Kidney tubule cell (primary cell): ENCODE results near the gene RCAN3.
A peak's percentile ranks its signal among the peaks of the same experiment; 100 is the strongest.

Experiments used
- DNase-seq: peaks from one replicate; pipeline ENCODE4 v3.0.0-alpha.2; 2018; ENCODE audit warnings: low spot score

The RCAN3 gene

GRCh38 chr1:24502709-24503058, at the start of gene RCAN3:
RCAN3 (plus strand) TSS chr1:24502836; CDS start chr1:24514373, 11,537 bp downstream.
- peak; percentile 91 for DNase-seq

DNA sequence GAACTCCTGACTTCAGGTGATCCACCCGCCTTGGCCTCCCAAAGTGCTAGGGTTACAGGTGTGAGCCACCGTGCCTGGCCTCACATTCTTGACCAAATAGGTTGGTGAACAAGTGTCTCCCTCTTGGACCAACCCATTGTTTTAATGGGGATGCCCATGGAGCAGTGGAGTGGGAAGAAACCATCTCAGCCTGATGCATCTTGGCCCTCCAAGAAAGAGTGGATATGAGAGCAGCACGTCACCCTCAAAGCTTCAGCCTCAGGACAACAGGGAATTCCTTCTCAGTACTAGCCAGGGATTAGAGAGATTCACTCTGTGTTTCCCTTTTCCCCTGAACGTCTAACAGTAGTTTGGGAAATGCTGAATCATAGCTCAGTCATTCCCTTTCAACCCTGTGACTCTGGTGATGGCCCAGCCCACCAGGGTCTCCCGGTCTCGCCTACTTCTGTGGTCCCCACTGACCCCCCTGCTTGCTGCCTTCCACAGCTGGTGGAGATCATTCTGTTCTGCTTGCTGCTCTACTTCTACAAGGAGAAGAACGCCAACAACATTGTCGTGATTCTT, 49.6 kb upstream of the RCAN3 start:
- no peak for DNase-seq

GRCh38 chr1:24454673-24455072, 48.0 kb upstream of the RCAN3 start:
- DNase-seq = no peak

DNA sequence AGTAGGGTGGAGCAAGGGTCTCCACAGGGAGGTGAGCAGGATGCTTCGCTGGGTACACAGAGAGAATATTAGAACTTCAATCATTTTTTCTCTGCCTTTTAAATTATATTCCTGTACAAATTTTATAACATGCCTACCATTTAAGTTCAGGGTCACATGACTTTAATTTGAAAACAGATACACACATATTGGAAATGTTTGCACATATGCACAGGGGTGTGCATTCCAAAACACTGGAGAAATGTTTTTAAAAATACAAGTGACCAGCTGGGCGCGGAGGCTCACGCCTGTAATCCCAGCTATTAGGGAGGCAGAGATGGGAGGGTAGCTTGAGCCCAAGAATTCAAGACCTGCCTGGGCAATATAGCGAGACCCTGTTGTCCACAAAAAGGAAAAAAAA, 47.4 kb upstream of the RCAN3 start:
- no peak for DNase-seq

GRCh38 chr1:24457866-24458265, 44.8 kb upstream of the RCAN3 start:
- no peak for DNase-seq

GRCh38 chr1:24459551-24460266, 42.9 kb upstream of the RCAN3 start:
- peak; percentile 91 for DNase-seq

- DNase-seq = peak; percentile 63
These were observed 40.5 kb upstream of the RCAN3 start for GRCh38 chr1:24462128-24462527.

GRCh38 chr1:24463776-24464735, 38.6 kb upstream of the RCAN3 start:
- no peak for DNase-seq

DNA sequence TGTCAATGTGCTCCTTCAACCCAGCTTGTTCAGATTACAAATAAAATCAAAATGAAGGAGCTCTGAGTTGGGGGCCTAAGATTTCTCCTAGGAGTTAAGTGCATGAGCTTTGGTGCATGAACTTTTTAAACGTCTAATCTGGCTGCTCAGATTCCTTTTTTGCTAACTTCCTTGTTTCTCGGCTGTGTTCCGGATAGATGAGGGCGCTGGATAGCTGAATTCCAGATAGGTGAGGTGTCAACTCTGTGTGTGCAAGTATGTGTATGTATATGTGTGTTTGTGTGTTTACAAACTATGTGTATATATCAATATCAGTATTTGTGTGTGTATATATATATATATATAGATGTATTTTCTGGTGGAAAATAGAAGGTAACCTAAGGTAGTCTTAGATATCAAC, 37.5 kb upstream of the RCAN3 start:
- no peak for DNase-seq

- DNase-seq = no peak
These were observed 37.0 kb upstream of the RCAN3 start for GRCh38 chr1:24465638-24466037.

DNA sequence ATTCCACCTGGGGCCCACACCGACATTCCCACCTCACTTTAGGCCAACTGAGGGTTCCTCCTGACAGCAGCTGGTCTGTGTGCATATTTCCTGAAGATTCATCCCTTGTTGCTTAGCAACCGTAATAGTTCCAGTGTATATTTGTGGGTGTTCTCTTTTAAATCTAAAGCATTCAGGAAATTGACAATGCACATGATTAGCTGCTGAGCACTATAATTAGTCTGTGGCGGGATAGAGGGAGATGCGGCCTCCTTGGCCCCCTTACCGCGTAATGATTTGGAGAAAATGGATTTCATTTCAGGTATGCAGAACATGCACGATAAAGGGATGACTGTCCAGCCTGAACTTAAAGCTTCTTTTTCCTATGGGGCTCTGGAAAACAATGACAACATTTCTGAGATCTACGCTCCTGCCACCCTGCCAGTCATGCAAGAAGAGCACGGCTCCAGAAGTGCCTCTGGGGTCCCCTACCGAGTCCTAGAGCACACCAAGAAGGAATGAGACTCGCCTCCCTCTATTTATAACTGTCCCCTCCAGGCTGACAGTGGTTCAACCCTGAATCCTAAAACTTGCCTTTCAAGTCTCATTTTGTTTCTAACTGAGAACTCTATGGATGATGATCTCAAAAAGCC, 33.8 kb upstream of the RCAN3 start:
- no peak for DNase-seq

GRCh38 chr1:24470592-24470991, 32.0 kb upstream of the RCAN3 start:
- DNase-seq = no peak

DNA sequence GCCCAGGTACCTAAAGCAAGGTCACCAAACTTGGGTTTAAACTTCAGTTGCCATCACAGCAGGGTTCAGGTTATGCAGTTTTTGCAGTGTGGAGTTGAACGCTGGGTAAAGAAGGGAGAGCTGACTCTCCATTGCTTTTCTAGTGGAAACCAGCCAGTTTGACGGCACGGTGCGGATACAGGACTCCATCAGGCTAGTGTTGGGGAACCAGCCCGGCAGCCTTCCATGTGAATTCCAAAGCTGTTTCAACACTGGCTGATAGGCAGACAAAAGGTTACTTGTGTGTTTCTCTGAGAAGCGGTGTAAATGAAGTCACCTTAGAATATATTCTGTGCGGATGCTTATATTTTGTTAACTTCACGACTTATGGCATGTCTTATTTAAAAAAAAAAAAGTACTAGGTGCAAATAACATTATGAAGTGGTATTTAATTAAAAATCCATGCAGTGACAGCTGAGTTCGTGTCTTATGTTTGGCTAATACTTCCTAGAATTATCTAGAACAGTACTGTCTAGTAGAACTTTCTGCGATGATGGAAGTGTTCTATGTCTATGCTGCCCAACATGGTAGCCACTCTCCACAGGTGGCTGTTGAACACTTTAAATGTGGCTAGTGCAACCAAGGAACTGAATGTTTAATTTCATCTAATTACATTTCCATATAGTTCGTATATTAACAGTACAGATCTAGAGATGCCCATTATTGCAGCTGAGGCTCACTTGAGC, 29.9 kb upstream of the RCAN3 start:
- no peak for DNase-seq

- no peak for DNase-seq
These were observed 28.4 kb upstream of the RCAN3 start for GRCh38 chr1:24474193-24474592.

DNA sequence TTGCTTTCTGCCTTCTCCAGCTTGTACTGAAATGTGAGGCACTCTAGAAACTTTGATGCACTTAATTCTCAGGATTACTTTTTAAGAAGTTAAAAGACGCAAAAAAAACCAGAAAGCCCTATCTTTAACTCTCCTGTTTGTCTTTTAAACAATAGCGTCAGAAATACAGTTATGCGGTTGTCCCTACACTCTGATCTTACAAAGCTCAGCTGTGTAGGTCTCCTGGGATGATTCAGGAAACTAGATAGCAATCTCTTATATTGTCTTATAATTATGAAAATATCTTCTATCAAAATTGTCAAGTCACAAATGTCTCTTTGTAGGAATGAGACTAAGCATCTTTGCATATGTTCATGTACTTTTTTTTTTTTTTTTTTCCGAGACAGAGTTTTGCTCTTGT, 26.9 kb upstream of the RCAN3 start:
- DNase-seq = no peak

- no peak for DNase-seq
These were observed 26.1 kb upstream of the RCAN3 start for GRCh38 chr1:24476571-24476970.

GRCh38 chr1:24477309-24477708, 25.3 kb upstream of the RCAN3 start:
- no peak for DNase-seq

DNA sequence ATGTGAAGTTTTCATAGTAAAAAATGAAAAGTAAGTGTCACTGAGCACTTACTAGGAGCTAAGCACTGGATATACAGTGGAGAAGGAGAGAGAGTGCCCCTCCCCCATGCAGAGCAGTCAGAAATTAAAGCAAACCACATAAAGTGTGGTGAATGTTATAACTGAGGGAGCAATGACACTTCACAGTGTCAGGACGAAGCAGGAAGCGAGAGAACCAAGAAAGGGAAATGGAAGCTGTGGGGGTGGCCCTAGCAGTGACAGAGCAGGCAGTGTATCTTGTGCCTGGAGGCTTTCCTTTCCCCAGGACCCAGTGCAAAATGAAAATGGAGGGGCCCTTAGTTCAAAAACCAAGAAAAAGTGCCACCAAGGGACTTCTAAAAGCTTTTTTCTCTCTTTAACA, 21.5 kb upstream of the RCAN3 start:
- no peak for DNase-seq

DNA sequence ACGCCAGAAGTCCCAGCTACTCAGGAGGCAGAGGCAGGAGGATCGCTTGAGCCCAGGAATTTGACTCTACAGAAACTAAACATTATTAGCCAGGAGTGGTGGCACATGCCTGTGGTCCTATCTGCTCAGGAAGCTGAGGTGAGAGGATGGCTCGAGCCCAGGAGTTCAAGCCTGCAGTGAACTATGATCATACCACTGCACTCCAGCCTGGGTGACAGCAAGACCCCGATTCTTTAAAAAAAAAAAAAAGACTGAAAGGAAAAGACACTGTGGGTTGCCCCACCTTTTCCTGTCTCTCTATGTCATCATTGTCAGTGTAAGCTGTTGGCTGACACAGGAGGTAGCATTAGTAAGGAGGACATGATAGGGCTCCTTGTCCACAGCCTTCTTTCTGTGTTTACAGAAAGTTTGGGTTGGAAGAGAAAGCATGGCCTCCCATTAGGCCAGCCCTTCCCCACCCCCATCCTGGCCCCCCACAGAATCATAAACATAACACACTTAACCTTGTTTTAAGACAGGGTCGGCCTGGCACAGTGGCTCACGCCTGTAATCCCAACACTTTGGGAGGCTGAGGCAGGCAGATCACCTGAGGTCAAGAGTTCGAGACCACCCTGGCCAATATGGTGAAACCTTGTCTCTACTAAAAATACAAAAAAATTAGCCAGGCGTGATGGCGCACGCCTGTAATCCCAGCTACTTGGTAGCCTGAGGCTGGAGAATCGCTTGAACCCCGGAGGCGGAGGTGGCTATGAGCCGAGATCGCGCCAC, 20.6 kb upstream of the RCAN3 start:
- peak; percentile 42 for DNase-seq

DNA sequence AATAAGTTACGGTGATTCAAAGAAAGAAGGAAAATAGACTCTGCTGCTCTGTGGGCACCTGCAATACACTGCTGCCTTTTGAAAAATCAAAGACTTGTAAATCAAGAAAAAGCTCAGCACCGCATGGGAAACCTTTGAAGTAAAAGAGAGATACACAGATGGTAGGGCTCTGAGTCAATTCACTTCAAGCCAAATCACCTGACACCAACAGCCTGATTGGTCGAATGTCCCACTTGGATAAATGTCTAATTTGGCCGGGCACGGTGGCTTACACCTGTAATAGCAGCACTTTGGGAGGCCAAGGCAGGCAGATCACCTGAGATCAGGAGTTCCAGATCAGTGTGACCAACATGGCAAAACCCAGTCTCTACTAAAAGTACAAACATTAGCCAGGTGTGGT, 19.2 kb upstream of the RCAN3 start:
- no peak for DNase-seq

- no peak for DNase-seq
These were observed 18.4 kb upstream of the RCAN3 start for GRCh38 chr1:24484199-24484598.
